GM12878 (cell line): ENCODE data around the gene RRM2. TPM values are rescaled to one million over a fixed set of nuclear protein-coding genes. Genes with fewer than 3 reads are reported as not detected.

Source experiments
- ATAC-seq: fragments of 200-7000 bp; cut with Tn5 transposase; 3 replicates; pipeline ENCODE4 v1.9.1; 2020; ENCODE audit warnings: mild to moderate bottlenecking, moderate library complexity
- BruUV-seq: library from RNA; stranded (reverse); fragments of 400-500 nt; replicated peaks from 2 replicates; lab custom pipeline; 2021; lab: Mats Ljungman, UMichigan
- CTCF ChIA-PET: fragments of 300-600 bp; sonication (Branson Sonifier 250); formaldehyde crosslinking; extraction: SDS; loops from one replicate; lab custom pipeline; 2021; ENCODE audit warnings: inconsistent platforms; lab: Yijun Ruan, JAX
- POLR2A ChIA-PET: fragments of 350-600 bp; formaldehyde crosslinking; extraction: SDS; loops from one replicate; lab custom pipeline; 2021; ENCODE audit warnings: inconsistent platforms; lab: Charles Lee
- RAD21 ChIA-PET: fragments of 300-600 bp; sonication (Branson Sonifier 250); formaldehyde crosslinking; loops from one replicate; lab custom pipeline; 2023; ENCODE audit warnings: antibody characterized with exemption; ENCODE audit not compliant: unreplicated experiment; lab: Charles Lee
- SMC1A ChIA-PET: fragments of 300-600 bp; sonication (Branson Sonifier 250); formaldehyde crosslinking; loops from one replicate; lab custom pipeline; 2023; ENCODE audit not compliant: unreplicated experiment, uncharacterized antibody; lab: Charles Lee
- DNase-seq: peaks from one replicate; pipeline ENCODE4 v3.0.0-alpha.2; 2011; ENCODE audit warnings: low read depth, low spot score
- FAIRE-seq: peaks from 3 replicates; lab custom pipeline; 2011; peaks lifted over from hg19 to GRCh38; lab: Jason Lieb, UNC
- H2AFZ ChIP-seq: 2 replicates; pipeline ENCODE4 v1.6.0; 2011; ENCODE audit warnings: low read depth, low read length, control low read depth; ENCODE audit not compliant: control insufficient read depth
- H3K27ac ChIP-seq: 2 replicates; pipeline ENCODE4 v1.5.1; 2011; ENCODE audit warnings: control low read depth; ENCODE audit not compliant: control insufficient read depth, insufficient read depth
- H3K27me3 ChIP-seq, 2 experiments: replicated peaks in 1 of 2; 2 replicates each; pipeline versions ENCODE4 v1.6.0 to v1.6.1; 2011; ENCODE audit warnings: low read length in 1 of 2; ENCODE audit not compliant: control insufficient read depth in 2 of 2, insufficient read depth in 2 of 2
- H3K36me3 ChIP-seq, 2 experiments: 2 replicates each; pipeline ENCODE4 v1.5.1; 2011; ENCODE audit warnings: low read length in 1 of 2; ENCODE audit not compliant: control insufficient read depth in 2 of 2, insufficient read depth in 2 of 2
- H3K4me1 ChIP-seq: 2 replicates; pipeline ENCODE4 v1.6.1; 2011; ENCODE audit warnings: mild to moderate bottlenecking, low read length, moderate library complexity, mixed read lengths; ENCODE audit not compliant: control insufficient read depth, insufficient read depth
- H3K4me2 ChIP-seq: 2 replicates; pipeline ENCODE4 v1.6.0; 2011; ENCODE audit warnings: control low read depth; ENCODE audit not compliant: control insufficient read depth, insufficient read depth
- H3K4me3 ChIP-seq: fragments of 200-600 bp; sonication (generic); 2 replicates; pipeline ENCODE4 v1.5.1; 2016
- H3K79me2 ChIP-seq: 2 replicates; pipeline ENCODE4 v1.6.0; 2011; ENCODE audit warnings: low read length; ENCODE audit not compliant: control insufficient read depth, insufficient read depth
- H3K9ac ChIP-seq: 2 replicates; pipeline ENCODE4 v1.8.0; 2011; ENCODE audit warnings: low read length, control low read depth, mixed read lengths; ENCODE audit not compliant: control insufficient read depth, insufficient read depth
- H3K9me3 ChIP-seq: replicated peaks from 3 replicates; pipeline ENCODE4 v1.5.1; 2011; ENCODE audit warnings: mild to moderate bottlenecking, low read length; ENCODE audit not compliant: control insufficient read depth, insufficient read depth
- H4K20me1 ChIP-seq: 2 replicates; pipeline ENCODE4 v1.6.0; 2011; ENCODE audit not compliant: control insufficient read depth, insufficient read depth
- ETV6 ChIP-seq, 2 experiments: fragments of 450-650 bp in 1 of 2; IDR thresholded peaks in 1 of 2; conservative IDR thresholded peaks in 1 of 2; 2 replicates each; pipeline ENCODE4 v1.6.1; 2014; ENCODE audit warnings: antibody characterized with exemption in 1 of 2, borderline replicate concordance in 1 of 2, low read depth in 1 of 2, mild to moderate bottlenecking in 1 of 2, moderate library complexity in 1 of 2
- RFX5 ChIP-seq: IDR thresholded peaks from 2 replicates; pipeline ENCODE4 v1.6.1; 2011; ENCODE audit warnings: low read depth, low read length, improper control_type of control experiment
- WGBS: methylation state at CpG from one replicate; pipeline ENCODE4 v1.1.6; 2016; ENCODE audit warnings: low lambda C conversion rate; ENCODE audit not compliant: insufficient replicate concordance, insufficient coverage; ENCODE audit errors: missing lambda C conversion rate; 5-methylcytosine and 5-hydroxymethylcytosine counted together
- in situ Hi-C: fragments of 300-500 bp; cut with MboI; formaldehyde crosslinking; loops from 9 replicates; pipeline ENCODE4 v1.14.3; 2018; ENCODE audit warnings: mixed read lengths
- intact Hi-C: fragments of 100-400 bp; cut with micrococcal nuclease; formaldehyde crosslinking; loops from one replicate; pipeline ENCODE4 v1.14.2; 2022; ENCODE audit not compliant: unreplicated experiment
- polyA plus RNA-seq, 11 experiments: library from polyadenylated mRNA; depleted of rRNA in 4 of 11; unstranded in 6 of 11; stranded (reverse) in 5 of 11; fragments of >200 nt; fragmentation: Nextera tagmentation in 4 of 11; fragmentation: Illumina TruSeq in 1 of 11; extraction: Ambion mirVana in 4 of 11; extraction: Trizol in 1 of 11; gene quantifications; 1 replicate in 1 of 11; 2 replicates in 10 of 11; pipeline versions ENCODE4 v1.2.1 to v1.2.3, GENCODE V29; 2011 to 2016; ENCODE audit warnings: inconsistent platforms in 2 of 11, missing spikeins in 2 of 11, low read depth in 1 of 11
- total RNA-seq, 4 experiments: library from RNA; depleted of rRNA in 3 of 4; stranded (reverse); fragments of >200 nt in 3 of 4; fragmentation: Illumina TruSeq in 1 of 4; extraction: Trizol in 1 of 4; gene quantifications; 2 replicates each; pipeline versions ENCODE4 v1.2.1 to v1.2.3, GENCODE V29; 2013 to 2021
- TF ChIP-seq, protein P1 (sequence below): IDR thresholded peaks from 2 replicates; pipeline ENCODE4 v1.6.1; 2011; ENCODE audit warnings: mild to moderate bottlenecking, low read depth, low read length, moderate library complexity; ENCODE audit not compliant: insufficient replicate concordance
- TF ChIP-seq, protein P2 (sequence below): fragments of 450-650 bp; IDR thresholded peaks from 2 replicates; pipeline ENCODE4 v1.6.1; 2017; ENCODE audit warnings: low read depth, mild to moderate bottlenecking, moderate library complexity
- TF ChIP-seq, protein P3 (sequence below): fragments of 450-650 bp; IDR thresholded peaks from 2 replicates; pipeline ENCODE4 v1.6.1; 2016; ENCODE audit warnings: mild to moderate bottlenecking
- TF ChIP-seq, protein P4 (sequence below): fragments of 450-650 bp; IDR thresholded peaks from 2 replicates; pipeline ENCODE4 v1.6.1; 2017; ENCODE audit warnings: mild to moderate bottlenecking, low read depth, inconsistent platforms; ENCODE audit not compliant: poor library complexity, severe bottlenecking
- TF ChIP-seq, protein P5 (sequence below): fragments of 450-650 bp; IDR thresholded peaks from 2 replicates; pipeline ENCODE4 v1.6.1; 2016; ENCODE audit warnings: mild to moderate bottlenecking, moderate library complexity, borderline replicate concordance

The RRM2 gene
- total and polyA plus RNA-seq, 10 of the 15 experiments (the other 5 are each of a cell fraction or from before 2014, with no cell fraction given): 54.4 to 771 (median 159) TPM

DNA sequence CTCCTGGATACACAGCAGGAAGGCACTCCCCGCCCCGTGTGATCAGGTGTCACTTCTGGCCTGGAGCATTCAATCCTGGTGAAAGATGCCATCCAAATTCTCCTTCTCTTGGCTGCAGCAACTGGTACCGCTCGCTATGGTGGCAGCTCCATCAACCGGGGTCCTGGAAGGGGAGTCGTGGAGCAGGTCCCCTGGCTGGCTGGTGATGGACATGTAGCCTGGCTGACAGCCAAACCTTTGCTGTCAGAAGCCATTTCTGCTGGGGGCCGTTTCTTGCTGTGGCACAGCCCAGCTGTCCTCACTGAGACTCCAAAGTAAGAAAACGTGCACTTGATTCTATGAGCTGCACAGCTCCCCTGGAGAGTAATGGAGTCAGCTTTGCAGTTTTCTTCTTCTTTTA is 35.2 kb upstream of the RRM2 start (continued):
- TF ChIP-seq ETV6 (conservative IDR thresholded peaks at IDR 0.05 in 1 of 2, IDR thresholded peaks at IDR 0.05 in 1 of 2; ENCODE audit: borderline replicate concordance in 1 of 2, low read depth in 1 of 2) (no peak), RFX5 (no peak)
- TF ChIP-seq, protein P1, sequence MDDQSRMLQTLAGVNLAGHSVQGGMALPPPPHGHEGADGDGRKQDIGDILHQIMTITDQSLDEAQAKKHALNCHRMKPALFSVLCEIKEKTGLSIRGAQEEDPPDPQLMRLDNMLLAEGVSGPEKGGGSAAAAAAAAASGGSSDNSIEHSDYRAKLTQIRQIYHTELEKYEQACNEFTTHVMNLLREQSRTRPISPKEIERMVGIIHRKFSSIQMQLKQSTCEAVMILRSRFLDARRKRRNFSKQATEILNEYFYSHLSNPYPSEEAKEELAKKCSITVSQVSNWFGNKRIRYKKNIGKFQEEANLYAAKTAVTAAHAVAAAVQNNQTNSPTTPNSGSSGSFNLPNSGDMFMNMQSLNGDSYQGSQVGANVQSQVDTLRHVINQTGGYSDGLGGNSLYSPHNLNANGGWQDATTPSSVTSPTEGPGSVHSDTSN: no peak
- TF ChIP-seq, all 136 proteins: peak for 0

DNA sequence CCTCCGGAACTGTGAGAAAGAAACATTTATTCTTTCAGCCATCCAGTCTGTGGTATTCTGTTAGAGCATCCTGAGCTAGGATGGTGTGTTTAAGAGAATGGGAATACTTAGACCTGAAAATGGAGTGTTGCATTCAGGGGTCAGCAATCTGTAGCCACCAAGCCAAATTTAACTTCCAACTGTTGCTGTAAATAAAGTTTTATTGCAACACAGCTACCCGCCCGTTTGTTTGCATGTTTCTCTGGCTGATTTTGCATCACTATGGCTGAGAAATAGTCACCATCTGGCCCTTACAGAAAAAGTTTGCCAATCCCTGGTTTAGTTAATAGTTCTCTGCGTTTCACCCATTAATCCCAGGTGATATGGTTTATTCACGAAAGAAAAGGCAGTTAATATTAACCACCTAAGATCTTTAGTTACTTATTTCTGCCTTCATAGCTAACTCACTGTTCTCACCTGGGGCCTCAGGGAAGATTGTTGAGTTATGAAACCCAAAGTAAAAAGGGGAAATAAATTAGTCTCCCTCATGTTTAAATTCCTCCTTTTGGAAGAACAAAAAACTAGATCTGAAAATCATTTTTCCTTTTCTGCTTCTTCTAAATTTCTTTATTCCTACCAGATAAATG is 32.9 kb upstream of the RRM2 start:
- DNase-seq (no peak), ATAC-seq (peak; percentile 28), FAIRE-seq (peak; percentile 18)
- ChIA-PET POLR2A (interaction anchor here (0.6 to 4.2 kb wide), 6 partner anchors 9 to 304 kb away, joined by 3 to 73 read pairs (median 4); partner anchors contain the start of gene CYS1), SMC1A (interaction anchor here (1.2 to 8.9 kb wide), 6 partner anchors 8 to 319 kb away, joined by 3 to 194 read pairs (median 24); partner anchors contain the start of gene CYS1), RAD21 (interaction anchor here (1.2 to 5.5 kb wide), 11 partner anchors 12 to 359 kb away, joined by 3 to 216 read pairs (median 12); partner anchors contain the start of genes CYS1 and ODC1), CTCF (interaction anchor here (0.6 to 31.8 kb wide), 8 partner anchors 7 to 321 kb away, joined by 3 to 983 read pairs (median 6); partner anchors contain the start of gene CYS1)
- H3K4me2 ChIP-seq: no peak overlapping the region
- no peak overlapping the region for H3K4me3 ChIP-seq
- no peaks in the 10 kb centered on the region for H3K79me2 ChIP-seq
- in situ Hi-C loops (no loop called here), intact Hi-C loops (no loop called here)
- no peaks in the 10 kb centered on the region for H3K36me3 ChIP-seq
- no peaks in the 10 kb centered on the region for H4K20me1 ChIP-seq
- H3K27ac ChIP-seq: no peak overlapping the region
- H3K9ac ChIP-seq: no peak overlapping the region
- WGBS: under 1% methylated on average over 5 of the region's 5 CpGs
- peaks cover 3% of the 10 kb centered on the region; the same call in 1 of the 3 replicates for H3K9me3 ChIP-seq
- no peaks in the 10 kb centered on the region for H3K27me3 ChIP-seq
- H2AFZ ChIP-seq: no peak overlapping the region
- peaks cover 18% of the 10 kb centered on the region for H3K4me1 ChIP-seq
- no TSS peak for BruUV-seq
- TF ChIP-seq, protein P2, sequence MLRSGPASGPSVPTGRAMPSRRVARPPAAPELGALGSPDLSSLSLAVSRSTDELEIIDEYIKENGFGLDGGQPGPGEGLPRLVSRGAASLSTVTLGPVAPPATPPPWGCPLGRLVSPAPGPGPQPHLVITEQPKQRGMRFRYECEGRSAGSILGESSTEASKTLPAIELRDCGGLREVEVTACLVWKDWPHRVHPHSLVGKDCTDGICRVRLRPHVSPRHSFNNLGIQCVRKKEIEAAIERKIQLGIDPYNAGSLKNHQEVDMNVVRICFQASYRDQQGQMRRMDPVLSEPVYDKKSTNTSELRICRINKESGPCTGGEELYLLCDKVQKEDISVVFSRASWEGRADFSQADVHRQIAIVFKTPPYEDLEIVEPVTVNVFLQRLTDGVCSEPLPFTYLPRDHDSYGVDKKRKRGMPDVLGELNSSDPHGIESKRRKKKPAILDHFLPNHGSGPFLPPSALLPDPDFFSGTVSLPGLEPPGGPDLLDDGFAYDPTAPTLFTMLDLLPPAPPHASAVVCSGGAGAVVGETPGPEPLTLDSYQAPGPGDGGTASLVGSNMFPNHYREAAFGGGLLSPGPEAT: peak; percentile 69
- TF ChIP-seq, protein P3, sequence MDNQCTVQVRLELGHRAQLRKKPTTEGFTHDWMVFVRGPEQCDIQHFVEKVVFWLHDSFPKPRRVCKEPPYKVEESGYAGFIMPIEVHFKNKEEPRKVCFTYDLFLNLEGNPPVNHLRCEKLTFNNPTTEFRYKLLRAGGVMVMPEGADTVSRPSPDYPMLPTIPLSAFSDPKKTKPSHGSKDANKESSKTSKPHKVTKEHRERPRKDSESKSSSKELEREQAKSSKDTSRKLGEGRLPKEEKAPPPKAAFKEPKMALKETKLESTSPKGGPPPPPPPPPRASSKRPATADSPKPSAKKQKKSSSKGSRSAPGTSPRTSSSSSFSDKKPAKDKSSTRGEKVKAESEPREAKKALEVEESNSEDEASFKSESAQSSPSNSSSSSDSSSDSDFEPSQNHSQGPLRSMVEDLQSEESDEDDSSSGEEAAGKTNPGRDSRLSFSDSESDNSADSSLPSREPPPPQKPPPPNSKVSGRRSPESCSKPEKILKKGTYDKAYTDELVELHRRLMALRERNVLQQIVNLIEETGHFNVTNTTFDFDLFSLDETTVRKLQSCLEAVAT: peak; percentile 49; the same call in 1 of the 2 replicates
- TF ChIP-seq, protein P4, sequence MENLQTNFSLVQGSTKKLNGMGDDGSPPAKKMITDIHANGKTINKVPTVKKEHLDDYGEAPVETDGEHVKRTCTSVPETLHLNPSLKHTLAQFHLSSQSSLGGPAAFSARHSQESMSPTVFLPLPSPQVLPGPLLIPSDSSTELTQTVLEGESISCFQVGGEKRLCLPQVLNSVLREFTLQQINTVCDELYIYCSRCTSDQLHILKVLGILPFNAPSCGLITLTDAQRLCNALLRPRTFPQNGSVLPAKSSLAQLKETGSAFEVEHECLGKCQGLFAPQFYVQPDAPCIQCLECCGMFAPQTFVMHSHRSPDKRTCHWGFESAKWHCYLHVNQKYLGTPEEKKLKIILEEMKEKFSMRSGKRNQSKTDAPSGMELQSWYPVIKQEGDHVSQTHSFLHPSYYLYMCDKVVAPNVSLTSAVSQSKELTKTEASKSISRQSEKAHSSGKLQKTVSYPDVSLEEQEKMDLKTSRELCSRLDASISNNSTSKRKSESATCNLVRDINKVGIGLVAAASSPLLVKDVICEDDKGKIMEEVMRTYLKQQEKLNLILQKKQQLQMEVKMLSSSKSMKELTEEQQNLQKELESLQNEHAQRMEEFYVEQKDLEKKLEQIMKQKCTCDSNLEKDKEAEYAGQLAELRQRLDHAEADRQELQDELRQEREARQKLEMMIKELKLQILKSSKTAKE: peak; percentile 11
- TF ChIP-seq, protein P5, sequence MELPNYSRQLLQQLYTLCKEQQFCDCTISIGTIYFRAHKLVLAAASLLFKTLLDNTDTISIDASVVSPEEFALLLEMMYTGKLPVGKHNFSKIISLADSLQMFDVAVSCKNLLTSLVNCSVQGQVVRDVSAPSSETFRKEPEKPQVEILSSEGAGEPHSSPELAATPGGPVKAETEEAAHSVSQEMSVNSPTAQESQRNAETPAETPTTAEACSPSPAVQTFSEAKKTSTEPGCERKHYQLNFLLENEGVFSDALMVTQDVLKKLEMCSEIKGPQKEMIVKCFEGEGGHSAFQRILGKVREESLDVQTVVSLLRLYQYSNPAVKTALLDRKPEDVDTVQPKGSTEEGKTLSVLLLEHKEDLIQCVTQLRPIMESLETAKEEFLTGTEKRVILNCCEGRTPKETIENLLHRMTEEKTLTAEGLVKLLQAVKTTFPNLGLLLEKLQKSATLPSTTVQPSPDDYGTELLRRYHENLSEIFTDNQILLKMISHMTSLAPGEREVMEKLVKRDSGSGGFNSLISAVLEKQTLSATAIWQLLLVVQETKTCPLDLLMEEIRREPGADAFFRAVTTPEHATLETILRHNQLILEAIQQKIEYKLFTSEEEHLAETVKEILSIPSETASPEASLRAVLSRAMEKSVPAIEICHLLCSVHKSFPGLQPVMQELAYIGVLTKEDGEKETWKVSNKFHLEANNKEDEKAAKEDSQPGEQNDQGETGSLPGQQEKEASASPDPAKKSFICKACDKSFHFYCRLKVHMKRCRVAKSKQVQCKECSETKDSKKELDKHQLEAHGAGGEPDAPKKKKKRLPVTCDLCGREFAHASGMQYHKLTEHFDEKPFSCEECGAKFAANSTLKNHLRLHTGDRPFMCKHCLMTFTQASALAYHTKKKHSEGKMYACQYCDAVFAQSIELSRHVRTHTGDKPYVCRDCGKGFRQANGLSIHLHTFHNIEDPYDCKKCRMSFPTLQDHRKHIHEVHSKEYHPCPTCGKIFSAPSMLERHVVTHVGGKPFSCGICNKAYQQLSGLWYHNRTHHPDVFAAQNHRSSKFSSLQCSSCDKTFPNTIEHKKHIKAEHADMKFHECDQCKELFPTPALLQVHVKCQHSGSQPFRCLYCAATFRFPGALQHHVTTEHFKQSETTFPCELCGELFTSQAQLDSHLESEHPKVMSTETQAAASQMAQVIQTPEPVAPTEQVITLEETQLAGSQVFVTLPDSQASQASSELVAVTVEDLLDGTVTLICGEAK: peak; percentile 97
